Measurements from ENCODE around the gene DDX47.

DNA sequence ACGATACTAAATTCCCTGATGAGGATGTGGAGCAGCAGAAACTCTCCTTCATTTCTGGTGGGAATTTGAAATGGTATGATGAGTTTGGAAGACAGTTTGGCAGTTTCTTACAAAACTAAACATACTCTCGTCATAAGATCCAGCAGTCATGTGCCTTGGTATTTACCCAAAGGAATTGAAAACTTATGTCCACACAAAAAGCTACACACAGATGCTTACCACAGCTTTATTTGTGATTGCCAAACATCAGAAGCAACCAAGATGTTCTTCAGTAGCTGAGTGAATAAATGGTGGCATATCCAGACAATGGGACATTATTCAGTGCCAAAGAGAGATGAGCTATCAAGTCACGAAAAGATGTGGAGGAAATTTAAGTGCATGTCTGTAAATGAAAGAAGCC lies 38.4 kb upstream of the DDX47 start:
- TF ChIP-seq PPARA (CRISPR knock-in tag; IDR thresholded peaks at IDR 0.05; ENCODE audit: borderline replicate concordance) (no peak), ZNF565 (CRISPR knock-in tag; conservative IDR thresholded peaks at IDR 0.05; ENCODE audit: low read depth) (no peak), RARB (CRISPR knock-in tag; IDR thresholded peaks at IDR 0.05) (no peak), GLIS3 (CRISPR knock-in tag; IDR thresholded peaks at IDR 0.05) (no peak), TOX (CRISPR knock-in tag; IDR thresholded peaks at IDR 0.05; ENCODE audit: borderline replicate concordance) (no peak), ZFP30 (CRISPR knock-in tag; IDR thresholded peaks at IDR 0.05) (no peak), ARNTL (CRISPR knock-in tag; IDR thresholded peaks at IDR 0.05; ENCODE audit: borderline replicate concordance, low read depth) (no peak), BACH2 (CRISPR knock-in tag; IDR thresholded peaks at IDR 0.05; ENCODE audit: borderline replicate concordance) (no peak), CSDC2 (CRISPR knock-in tag; IDR thresholded peaks at IDR 0.05) (no peak)
- TF ChIP-seq, protein P1, sequence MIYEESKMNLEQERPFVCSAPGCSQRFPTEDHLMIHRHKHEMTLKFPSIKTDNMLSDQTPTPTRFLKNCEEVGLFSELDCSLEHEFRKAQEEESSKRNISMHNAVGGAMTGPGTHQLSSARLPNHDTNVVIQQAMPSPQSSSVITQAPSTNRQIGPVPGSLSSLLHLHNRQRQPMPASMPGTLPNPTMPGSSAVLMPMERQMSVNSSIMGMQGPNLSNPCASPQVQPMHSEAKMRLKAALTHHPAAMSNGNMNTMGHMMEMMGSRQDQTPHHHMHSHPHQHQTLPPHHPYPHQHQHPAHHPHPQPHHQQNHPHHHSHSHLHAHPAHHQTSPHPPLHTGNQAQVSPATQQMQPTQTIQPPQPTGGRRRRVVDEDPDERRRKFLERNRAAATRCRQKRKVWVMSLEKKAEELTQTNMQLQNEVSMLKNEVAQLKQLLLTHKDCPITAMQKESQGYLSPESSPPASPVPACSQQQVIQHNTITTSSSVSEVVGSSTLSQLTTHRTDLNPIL (CRISPR knock-in tag; IDR thresholded peaks at IDR 0.05; ENCODE audit: low read depth): no peak
- TF ChIP-seq, protein P2, sequence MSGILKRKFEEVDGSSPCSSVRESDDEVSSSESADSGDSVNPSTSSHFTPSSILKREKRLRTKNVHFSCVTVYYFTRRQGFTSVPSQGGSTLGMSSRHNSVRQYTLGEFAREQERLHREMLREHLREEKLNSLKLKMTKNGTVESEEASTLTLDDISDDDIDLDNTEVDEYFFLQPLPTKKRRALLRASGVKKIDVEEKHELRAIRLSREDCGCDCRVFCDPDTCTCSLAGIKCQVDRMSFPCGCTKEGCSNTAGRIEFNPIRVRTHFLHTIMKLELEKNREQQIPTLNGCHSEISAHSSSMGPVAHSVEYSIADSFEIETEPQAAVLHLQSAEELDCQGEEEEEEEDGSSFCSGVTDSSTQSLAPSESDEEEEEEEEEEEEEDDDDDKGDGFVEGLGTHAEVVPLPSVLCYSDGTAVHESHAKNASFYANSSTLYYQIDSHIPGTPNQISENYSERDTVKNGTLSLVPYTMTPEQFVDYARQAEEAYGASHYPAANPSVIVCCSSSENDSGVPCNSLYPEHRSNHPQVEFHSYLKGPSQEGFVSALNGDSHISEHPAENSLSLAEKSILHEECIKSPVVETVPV (CRISPR knock-in tag; IDR thresholded peaks at IDR 0.05): no peak
- TF ChIP-seq, protein P3, sequence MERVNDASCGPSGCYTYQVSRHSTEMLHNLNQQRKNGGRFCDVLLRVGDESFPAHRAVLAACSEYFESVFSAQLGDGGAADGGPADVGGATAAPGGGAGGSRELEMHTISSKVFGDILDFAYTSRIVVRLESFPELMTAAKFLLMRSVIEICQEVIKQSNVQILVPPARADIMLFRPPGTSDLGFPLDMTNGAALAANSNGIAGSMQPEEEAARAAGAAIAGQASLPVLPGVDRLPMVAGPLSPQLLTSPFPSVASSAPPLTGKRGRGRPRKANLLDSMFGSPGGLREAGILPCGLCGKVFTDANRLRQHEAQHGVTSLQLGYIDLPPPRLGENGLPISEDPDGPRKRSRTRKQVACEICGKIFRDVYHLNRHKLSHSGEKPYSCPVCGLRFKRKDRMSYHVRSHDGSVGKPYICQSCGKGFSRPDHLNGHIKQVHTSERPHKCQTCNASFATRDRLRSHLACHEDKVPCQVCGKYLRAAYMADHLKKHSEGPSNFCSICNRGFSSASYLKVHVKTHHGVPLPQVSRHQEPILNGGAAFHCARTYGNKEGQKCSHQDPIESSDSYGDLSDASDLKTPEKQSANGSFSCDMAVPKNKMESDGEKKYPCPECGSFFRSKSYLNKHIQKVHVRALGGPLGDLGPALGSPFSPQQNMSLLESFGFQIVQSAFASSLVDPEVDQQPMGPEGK (CRISPR knock-in tag; IDR thresholded peaks at IDR 0.05; ENCODE audit: borderline replicate concordance): no peak
